Mammary epithelial cell (primary cell): ENCODE data around the gene SMIM3.

ENCODE experiments used
- CTCF ChIP-seq, 2 donors: IDR thresholded peaks in 1 of 2; conservative IDR thresholded peaks in 1 of 2; 2 replicates each; pipeline ENCODE4 v1.5.1; 2011 to 2012; ENCODE audit warnings: inconsistent platforms in 2 of 2, low read length in 2 of 2, mild to moderate bottlenecking in 2 of 2, control low read depth in 1 of 2, low read depth in 1 of 2; ENCODE audit not compliant: insufficient read depth in 1 of 2; ENCODE audit errors: extremely low read depth in 1 of 2
- EZH2 ChIP-seq: IDR thresholded peaks from 2 replicates; pipeline ENCODE4 v1.6.1; 2012; ENCODE audit warnings: low read length, inconsistent platforms, borderline replicate concordance

GRCh38 chr5:150781706-150782614 is 3.4 kb downstream of the SMIM3 start:
- TF ChIP-seq CTCF (conservative IDR thresholded peaks at IDR 0.05 in 1 of 2, IDR thresholded peaks at IDR 0.05 in 1 of 2; ENCODE audit: extremely low read depth in 1 of 2, insufficient read depth in 1 of 2, low read depth in 1 of 2, low read length in 2 of 2) (no peak), EZH2 (no peak)
